HCT116 (cell line): ENCODE results near the gene NAPA.

Experiments used
- CTCF ChIP-seq, 3 experiments: fragments of 200-600 bp in 1 of 3; sonication (generic) in 1 of 3; IDR thresholded peaks in 2 of 3; conservative IDR thresholded peaks in 1 of 3; 2 replicates each; pipeline ENCODE4 v1.5.1; 2012 to 2017; ENCODE audit warnings: low read depth in 2 of 3, low read length in 2 of 3, antibody characterized with exemption in 1 of 3, borderline replicate concordance in 1 of 3, control low read depth in 1 of 3, mild to moderate bottlenecking in 1 of 3, mixed read lengths in 1 of 3, mixed run types in 1 of 3, moderate library complexity in 1 of 3; ENCODE audit not compliant: insufficient read depth in 1 of 3
- MAX ChIP-seq: IDR thresholded peaks from 2 replicates; pipeline ENCODE4 v1.6.1; 2012
- POLR2A ChIP-seq: IDR thresholded peaks from 2 replicates; pipeline ENCODE4 v1.7.0; 2011; ENCODE audit warnings: borderline replicate concordance; ENCODE audit not compliant: insufficient read depth, insufficient read length; ENCODE audit errors: extremely low read depth
- RAD21 ChIP-seq: IDR thresholded peaks from 2 replicates; pipeline ENCODE4 v1.6.1; 2012; ENCODE audit warnings: low read depth, mild to moderate bottlenecking
- YY1 ChIP-seq: IDR thresholded peaks from 2 replicates; pipeline ENCODE4 v1.6.1; 2011; ENCODE audit warnings: low read length, low read depth, moderate library complexity, mild to moderate bottlenecking; ENCODE audit not compliant: insufficient replicate concordance; ENCODE audit errors: extremely low read depth
- ZFX ChIP-seq: fragments of 450-650 bp; IDR thresholded peaks from 2 replicates; pipeline ENCODE4 v1.6.1; 2017

- TF ChIP-seq MAX (no peak), CTCF (IDR thresholded peaks at IDR 0.05 in 2 of 3, conservative IDR thresholded peaks at IDR 0.05 in 1 of 3; ENCODE audit: borderline replicate concordance in 1 of 3, insufficient read depth in 1 of 3, low read depth in 2 of 3, low read length in 2 of 3) (no peak), POLR2A (no peak), RAD21 (no peak), YY1 (no peak), ZFX (no peak)
Measured at GRCh38 chr19:47469363-47469700, 45.5 kb downstream of the NAPA start.
